AG09309 (cell line): ENCODE measurements around the gene TUBB.

Experiments
- DNase-seq: peaks from one replicate; pipeline ENCODE4 v3.0.0-alpha.2; 2010; ENCODE audit warnings: low read depth
- H3K4me3 ChIP-seq: 2 replicates; pipeline ENCODE4 v1.5.1; 2011; ENCODE audit warnings: mild to moderate bottlenecking, low read depth, low read length, moderate library complexity; ENCODE audit not compliant: control insufficient read depth
- TF ChIP-seq, protein P1 (sequence below): IDR thresholded peaks from 2 replicates; pipeline ENCODE4 v1.5.1; 2011; ENCODE audit warnings: mild to moderate bottlenecking, low read depth, low read length, inconsistent platforms; ENCODE audit not compliant: insufficient read depth, control insufficient read depth; ENCODE audit errors: missing control alignments

The TUBB gene

DNA sequence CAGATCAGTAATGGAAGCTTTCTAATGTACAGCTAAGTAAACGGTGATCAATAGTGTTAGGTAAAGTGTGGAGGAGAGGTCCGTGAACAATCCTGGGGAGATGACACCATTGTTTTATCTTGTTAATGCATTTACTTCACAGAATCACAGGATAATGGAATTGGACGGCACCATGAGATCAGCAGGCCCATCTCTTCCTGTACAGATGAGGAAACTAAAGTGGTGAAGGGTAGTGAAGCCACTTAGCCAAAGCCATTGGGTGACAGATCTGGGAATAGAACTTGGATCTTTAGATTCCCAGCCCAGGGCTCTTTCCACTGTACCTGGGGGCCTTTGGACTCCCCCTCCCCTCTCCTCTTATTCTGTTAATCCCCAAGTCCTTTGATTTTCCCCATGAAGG, 50.4 kb downstream of the TUBB start:
- H3K4me3 ChIP-seq: no peak overlapping the region
- TF ChIP-seq, protein P1, sequence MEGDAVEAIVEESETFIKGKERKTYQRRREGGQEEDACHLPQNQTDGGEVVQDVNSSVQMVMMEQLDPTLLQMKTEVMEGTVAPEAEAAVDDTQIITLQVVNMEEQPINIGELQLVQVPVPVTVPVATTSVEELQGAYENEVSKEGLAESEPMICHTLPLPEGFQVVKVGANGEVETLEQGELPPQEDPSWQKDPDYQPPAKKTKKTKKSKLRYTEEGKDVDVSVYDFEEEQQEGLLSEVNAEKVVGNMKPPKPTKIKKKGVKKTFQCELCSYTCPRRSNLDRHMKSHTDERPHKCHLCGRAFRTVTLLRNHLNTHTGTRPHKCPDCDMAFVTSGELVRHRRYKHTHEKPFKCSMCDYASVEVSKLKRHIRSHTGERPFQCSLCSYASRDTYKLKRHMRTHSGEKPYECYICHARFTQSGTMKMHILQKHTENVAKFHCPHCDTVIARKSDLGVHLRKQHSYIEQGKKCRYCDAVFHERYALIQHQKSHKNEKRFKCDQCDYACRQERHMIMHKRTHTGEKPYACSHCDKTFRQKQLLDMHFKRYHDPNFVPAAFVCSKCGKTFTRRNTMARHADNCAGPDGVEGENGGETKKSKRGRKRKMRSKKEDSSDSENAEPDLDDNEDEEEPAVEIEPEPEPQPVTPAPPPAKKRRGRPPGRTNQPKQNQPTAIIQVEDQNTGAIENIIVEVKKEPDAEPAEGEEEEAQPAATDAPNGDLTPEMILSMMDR: no peak
- no peak for DNase-seq

DNA sequence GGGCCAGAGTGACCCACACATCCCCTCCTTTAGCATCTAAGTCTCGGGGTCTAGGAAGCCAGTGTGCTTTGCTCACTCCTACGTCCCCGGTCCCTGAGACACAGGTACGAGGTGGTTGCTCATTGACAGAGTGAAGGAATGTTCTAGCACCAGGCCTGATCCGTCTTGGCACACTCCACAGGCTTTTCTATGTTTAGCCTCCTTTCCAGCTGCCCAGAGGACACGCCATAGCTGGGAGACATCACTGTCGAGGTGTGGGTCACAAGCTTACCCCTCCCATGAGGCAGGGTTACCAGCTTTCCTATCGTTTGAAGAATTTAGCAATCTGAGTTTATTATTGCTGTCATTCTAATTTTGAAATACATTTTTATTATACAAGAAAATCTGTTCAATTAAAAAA, 54.5 kb downstream of the TUBB start:
- DNase-seq: no peak
- TF ChIP-seq, protein P1: no peak
- no peak overlapping the region for H3K4me3 ChIP-seq
